Thyroid gland (tissue), 4 donors: ENCODE measurements around the gene RAB21.

Source experiments
- POLR2A ChIP-seq, 2 donors: fragments of 450-650 bp; IDR thresholded peaks; one replicate each; pipeline ENCODE4 v1.6.1; 2017; ENCODE audit warnings: antibody characterized with exemption in 2 of 2, mild to moderate bottlenecking in 2 of 2, moderate library complexity in 1 of 2
- TF ChIP-seq, protein P1 (sequence below), 6 experiments: fragments of 200-600 bp in 3 of 6; fragments of 450-650 bp in 3 of 6; sonication (generic) in 3 of 6; IDR thresholded peaks; one replicate each; pipeline ENCODE4 v1.5.1; 2016 to 2019; ENCODE audit warnings: antibody characterized with exemption in 6 of 6, mild to moderate bottlenecking in 2 of 6, inconsistent platforms in 1 of 6, moderate library complexity in 1 of 6

DNA sequence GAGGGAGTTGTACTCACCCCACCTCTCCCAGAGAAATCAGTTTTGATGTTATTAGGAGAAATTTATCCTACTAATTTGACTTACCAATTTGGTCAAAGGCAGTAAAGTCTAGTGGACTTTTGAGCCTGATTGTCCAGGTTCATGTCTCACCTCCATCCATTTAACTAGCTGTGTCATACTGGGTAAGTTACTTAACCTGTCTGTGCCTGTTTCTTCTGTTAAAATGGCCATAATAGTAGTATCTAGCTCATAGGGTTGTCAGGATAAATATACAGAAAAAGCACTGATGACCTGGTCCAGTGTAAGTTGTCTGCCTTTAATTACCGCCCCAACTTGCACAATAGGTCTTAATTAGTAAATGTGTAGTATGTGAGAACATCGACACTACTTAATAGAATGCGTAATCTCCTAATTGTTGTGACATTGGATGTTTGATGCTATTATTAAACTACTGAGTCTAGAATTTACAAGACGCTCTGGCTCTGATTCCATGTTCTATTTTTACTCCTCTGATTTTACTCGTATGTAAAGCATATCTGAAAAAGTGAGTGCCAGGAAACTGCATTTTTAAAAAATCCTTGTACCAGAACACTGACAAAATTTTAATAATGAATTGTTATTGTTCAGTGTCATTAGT, 1.5 kb downstream of the RAB21 start:
- TF ChIP-seq POLR2A (IDR thresholded peaks at IDR 0.05) = no peak
- TF ChIP-seq, protein P1, sequence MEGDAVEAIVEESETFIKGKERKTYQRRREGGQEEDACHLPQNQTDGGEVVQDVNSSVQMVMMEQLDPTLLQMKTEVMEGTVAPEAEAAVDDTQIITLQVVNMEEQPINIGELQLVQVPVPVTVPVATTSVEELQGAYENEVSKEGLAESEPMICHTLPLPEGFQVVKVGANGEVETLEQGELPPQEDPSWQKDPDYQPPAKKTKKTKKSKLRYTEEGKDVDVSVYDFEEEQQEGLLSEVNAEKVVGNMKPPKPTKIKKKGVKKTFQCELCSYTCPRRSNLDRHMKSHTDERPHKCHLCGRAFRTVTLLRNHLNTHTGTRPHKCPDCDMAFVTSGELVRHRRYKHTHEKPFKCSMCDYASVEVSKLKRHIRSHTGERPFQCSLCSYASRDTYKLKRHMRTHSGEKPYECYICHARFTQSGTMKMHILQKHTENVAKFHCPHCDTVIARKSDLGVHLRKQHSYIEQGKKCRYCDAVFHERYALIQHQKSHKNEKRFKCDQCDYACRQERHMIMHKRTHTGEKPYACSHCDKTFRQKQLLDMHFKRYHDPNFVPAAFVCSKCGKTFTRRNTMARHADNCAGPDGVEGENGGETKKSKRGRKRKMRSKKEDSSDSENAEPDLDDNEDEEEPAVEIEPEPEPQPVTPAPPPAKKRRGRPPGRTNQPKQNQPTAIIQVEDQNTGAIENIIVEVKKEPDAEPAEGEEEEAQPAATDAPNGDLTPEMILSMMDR (IDR thresholded peaks at IDR 0.05) = no peak
